Ascending aorta (tissue), 2 donors: ENCODE measurements around the gene FKTN. TPM values are rescaled to one million over a fixed set of nuclear protein-coding genes. Genes with fewer than 3 reads are reported as not detected.

ENCODE experiments used
- DNase-seq, 2 donors: peaks; one replicate each; pipeline ENCODE4 v3.0.0-alpha.2; 2019; ENCODE audit warnings: low spot score in 2 of 2
- H3K27ac ChIP-seq, 2 donors: fragments of 200-600 bp; sonication (generic); one replicate each; pipeline ENCODE4 v1.5.1; 2016 to 2017; ENCODE audit warnings: mild to moderate bottlenecking in 1 of 2
- H3K27me3 ChIP-seq: fragments of 200-600 bp; sonication (generic); one replicate; pipeline ENCODE4 v1.5.1; 2017
- H3K36me3 ChIP-seq, 2 donors: fragments of 200-600 bp; sonication (generic); one replicate each; pipeline ENCODE4 v1.5.1; 2016
- H3K4me1 ChIP-seq, 2 donors: fragments of 200-600 bp; sonication (generic); one replicate each; pipeline ENCODE4 v1.5.1; 2016 to 2017; ENCODE audit warnings: mild to moderate bottlenecking in 1 of 2
- H3K4me3 ChIP-seq, 2 donors: fragments of 200-600 bp; sonication (generic); one replicate each; pipeline ENCODE4 v1.5.1; 2016 to 2017; ENCODE audit warnings: mild to moderate bottlenecking in 1 of 2
- H3K9me3 ChIP-seq, 2 donors: fragments of 200-600 bp; sonication (generic); one replicate each; pipeline ENCODE4 v1.5.1; 2016
- CTCF ChIP-seq, 3 experiments: fragments of 200-600 bp in 2 of 3; fragments of 450-650 bp in 1 of 3; sonication (generic) in 2 of 3; IDR thresholded peaks; one replicate each; pipeline ENCODE4 v1.5.1; 2016 to 2019; ENCODE audit warnings: antibody characterized with exemption in 3 of 3, mild to moderate bottlenecking in 1 of 3, moderate library complexity in 1 of 3
- intact Hi-C: fragments of 100-400 bp; cut with DNase I; formaldehyde crosslinking; loops from one replicate; pipeline ENCODE4 v1.15.1; 2023
- total RNA-seq: library from RNA; depleted of rRNA; stranded (reverse); fragments of >200 nt; gene quantifications from one replicate; pipeline ENCODE4 v1.1.0, GENCODE V29; 2016

FKTN gene
- total RNA-seq, 1 donor from 2014 or later = 5.4 TPM

- TF ChIP-seq CTCF (IDR thresholded peaks at IDR 0.05) = no peak
- Histone ChIP-seq H3K9me3 (peaks cover 0 to 7% of the 10 kb centered on the region in 2 donors), H3K4me1 (no peaks in the 10 kb centered on the region), H3K27me3 (no peaks in the 10 kb centered on the region), H3K4me3 (no peak overlapping the region), H3K27ac (no peak overlapping the region), H3K36me3 (peaks cover 2 to 6% of the 10 kb centered on the region in 2 donors)
- intact Hi-C loops = no loop called here
- DNase-seq = no peak
Observed at GRCh38 chr9:105531530-105531929, 26.4 kb upstream of the FKTN start.

- no peaks in the 10 kb centered on the region for H3K27me3 ChIP-seq
- no peak for TF ChIP-seq CTCF (IDR thresholded peaks at IDR 0.05)
- intact Hi-C loops = no loop called here
- DNase-seq = no peak
- no peak overlapping the region for H3K4me3 ChIP-seq
- H3K9me3 ChIP-seq = no peaks in the 10 kb centered on the region
- no peak overlapping the region for H3K27ac ChIP-seq
- peaks cover 2 to 6% of the 10 kb centered on the region in 2 donors for H3K36me3 ChIP-seq
- no peaks in the 10 kb centered on the region for H3K4me1 ChIP-seq
Observed at GRCh38 chr9:105535920-105536668, 21.8 kb upstream of the FKTN start.

- Histone ChIP-seq H3K36me3 (peaks cover 0 to 6% of the 10 kb centered on the region in 2 donors), H3K4me3 (no peak overlapping the region)
Observed at GRCh38 chr9:105539452-105539851, 18.5 kb upstream of the FKTN start.

GRCh38 chr9:105541838-105542237 lies 16.1 kb upstream of the FKTN start:
- Histone ChIP-seq H3K27ac (no peak overlapping the region), H3K36me3 (no peaks in the 10 kb centered on the region), H3K27me3 (no peaks in the 10 kb centered on the region), H3K4me1 (no peaks in the 10 kb centered on the region), H3K4me3 (no peak overlapping the region), H3K9me3 (no peaks in the 10 kb centered on the region)
- no peak for TF ChIP-seq CTCF (IDR thresholded peaks at IDR 0.05)
- DNase-seq = no peak
- intact Hi-C loops = no loop called here

More at GRCh38 chr9:105539452-105539851, 18.5 kb upstream of the FKTN start:
- TF ChIP-seq CTCF (IDR thresholded peaks at IDR 0.05) = no peak
- Histone ChIP-seq H3K4me1 (no peaks in the 10 kb centered on the region), H3K27ac (no peak overlapping the region), H3K27me3 (no peaks in the 10 kb centered on the region), H3K9me3 (no peaks in the 10 kb centered on the region)
- intact Hi-C loops = no loop called here
- DNase-seq = no peak

- intact Hi-C loops = loop anchor here (10.0 kb wide), 1 partner anchor 639 kb away; no protein-coding TSS in a partner anchor
- no peaks in the 10 kb centered on the region for H3K9me3 ChIP-seq
- H3K36me3 ChIP-seq = no peaks in the 10 kb centered on the region
- H3K4me1 ChIP-seq = peaks cover 0 to 8% of the 10 kb centered on the region in 2 donors
- H3K27ac ChIP-seq = no peak overlapping the region
- no peak for TF ChIP-seq CTCF (IDR thresholded peaks at IDR 0.05)
- DNase-seq = no peak
- no peaks in the 10 kb centered on the region for H3K27me3 ChIP-seq
- no peak overlapping the region for H3K4me3 ChIP-seq
Observed at GRCh38 chr9:105554042-105554441, 3.9 kb upstream of the FKTN start.
